GM18867 (cell line): ENCODE data around the gene GMDS.

Source experiments
- ATAC-seq: cut with Tn5 transposase; IDR thresholded peaks from one replicate; pipeline ENCODE4 v1.9.1; 2021; ENCODE audit warnings: mild to moderate bottlenecking, moderate library complexity; ENCODE audit not compliant: unreplicated experiment

The GMDS gene

GRCh38 chr6:1871724-1872315 lies 373.6 kb downstream of the GMDS start:
- no peak for ATAC-seq

- no peak for ATAC-seq
Measured at GRCh38 chr6:1870932-1871331, 374.5 kb downstream of the GMDS start.

- no peak for ATAC-seq
Measured at GRCh38 chr6:1870251-1870650, 375.2 kb downstream of the GMDS start.

GRCh38 chr6:1869769-1870168 lies 375.6 kb downstream of the GMDS start:
- no peak for ATAC-seq

- no peak for ATAC-seq
Measured at GRCh38 chr6:1869308-1869707, 376.1 kb downstream of the GMDS start.

- peak; percentile 75 for ATAC-seq
Measured at GRCh38 chr6:1868561-1869261, 376.7 kb downstream of the GMDS start.

- no peak for ATAC-seq
Measured at GRCh38 chr6:1867197-1867596, 378.2 kb downstream of the GMDS start.

- ATAC-seq, result no peak
Measured at GRCh38 chr6:1865585-1865984, 379.8 kb downstream of the GMDS start.

GRCh38 chr6:1864496-1864895 lies 380.9 kb downstream of the GMDS start:
- no peak for ATAC-seq

GRCh38 chr6:1862411-1862810 lies 383.0 kb downstream of the GMDS start:
- no peak for ATAC-seq

GRCh38 chr6:1860756-1861348 lies 384.6 kb downstream of the GMDS start:
- no peak for ATAC-seq

GRCh38 chr6:1858859-1859258 lies 386.5 kb downstream of the GMDS start:
- no peak for ATAC-seq

GRCh38 chr6:1858196-1858595 lies 387.2 kb downstream of the GMDS start:
- ATAC-seq, result no peak

- peak; percentile 90 for ATAC-seq
Measured at GRCh38 chr6:1856381-1856780, 389.0 kb downstream of the GMDS start.

- ATAC-seq, result no peak
Measured at GRCh38 chr6:1855890-1856289, 389.5 kb downstream of the GMDS start.

GRCh38 chr6:1854296-1854695 lies 391.1 kb downstream of the GMDS start:
- ATAC-seq, result no peak

GRCh38 chr6:1853761-1854160 lies 391.6 kb downstream of the GMDS start:
- ATAC-seq, result no peak

GRCh38 chr6:1851681-1852456 lies 393.5 kb downstream of the GMDS start:
- no peak for ATAC-seq

GRCh38 chr6:1850840-1851157 lies 394.6 kb downstream of the GMDS start:
- no peak for ATAC-seq

- no peak for ATAC-seq
Measured at GRCh38 chr6:1850121-1850839, 395.1 kb downstream of the GMDS start.

- no peak for ATAC-seq
Measured at GRCh38 chr6:1849691-1850090, 395.7 kb downstream of the GMDS start.
